Measurements from ENCODE around the gene RDH16.
"Not testable (repeated sequence)": the region's sequence is repeated elsewhere in the genome, so short reads cannot be mapped to it uniquely, and the experiment has no call there.

RDH16 gene

DNA sequence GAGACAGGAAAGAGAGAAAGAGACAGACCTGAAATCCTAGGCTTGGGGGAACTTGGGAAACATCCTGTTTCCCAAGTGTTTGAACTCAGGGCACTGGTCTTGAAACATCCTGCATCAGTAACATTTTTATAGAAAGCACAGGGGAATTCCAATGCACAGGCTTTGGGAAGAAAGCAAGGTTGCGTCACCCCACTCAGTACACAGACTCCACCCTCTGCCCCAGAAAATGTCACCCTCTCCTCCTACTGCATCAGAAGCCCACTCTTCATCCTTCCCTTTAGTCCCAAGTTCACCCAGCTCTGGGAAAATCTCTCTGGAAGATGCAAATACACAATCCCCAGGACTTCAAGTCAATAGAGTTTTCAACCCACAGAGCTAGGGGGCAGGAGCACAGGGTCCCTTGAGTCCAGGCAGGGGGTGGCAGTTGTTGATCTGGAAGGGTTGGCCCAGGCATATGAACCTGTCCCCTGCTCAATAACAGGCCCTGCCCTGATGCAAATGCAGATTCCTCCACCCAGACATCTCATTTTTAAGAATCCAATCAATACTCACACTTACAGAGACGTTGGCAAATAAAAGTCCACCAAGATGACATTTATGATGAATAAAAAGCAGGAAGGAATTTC lies 1.7 kb downstream of the RDH16 start:
- in situ Hi-C loops (cut with HindIII; ENCODE audit: low sequenced_read_pairs): no loop called here

DNA sequence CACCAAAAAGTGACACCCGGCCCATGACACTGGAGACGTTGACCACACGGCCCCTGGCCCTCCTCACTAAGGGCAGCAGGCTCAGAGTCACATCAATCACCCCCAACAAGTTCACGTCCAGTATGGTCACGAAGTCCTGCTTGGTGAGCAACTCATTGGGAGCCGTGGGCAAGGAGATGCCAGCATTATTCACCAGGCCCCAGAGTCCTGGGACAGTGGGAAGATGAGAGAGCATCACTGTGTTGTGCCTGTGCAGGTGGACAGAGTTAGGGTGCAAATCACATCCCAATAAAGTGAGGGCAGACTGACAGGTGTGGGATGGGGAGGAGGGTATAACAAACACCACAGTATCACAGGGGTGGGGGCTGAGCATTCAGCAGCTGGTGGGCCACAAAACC lies 2.5 kb downstream of the RDH16 start:
- in situ Hi-C loops (cut with HindIII; ENCODE audit: low sequenced_read_pairs): no loop called here

DNA sequence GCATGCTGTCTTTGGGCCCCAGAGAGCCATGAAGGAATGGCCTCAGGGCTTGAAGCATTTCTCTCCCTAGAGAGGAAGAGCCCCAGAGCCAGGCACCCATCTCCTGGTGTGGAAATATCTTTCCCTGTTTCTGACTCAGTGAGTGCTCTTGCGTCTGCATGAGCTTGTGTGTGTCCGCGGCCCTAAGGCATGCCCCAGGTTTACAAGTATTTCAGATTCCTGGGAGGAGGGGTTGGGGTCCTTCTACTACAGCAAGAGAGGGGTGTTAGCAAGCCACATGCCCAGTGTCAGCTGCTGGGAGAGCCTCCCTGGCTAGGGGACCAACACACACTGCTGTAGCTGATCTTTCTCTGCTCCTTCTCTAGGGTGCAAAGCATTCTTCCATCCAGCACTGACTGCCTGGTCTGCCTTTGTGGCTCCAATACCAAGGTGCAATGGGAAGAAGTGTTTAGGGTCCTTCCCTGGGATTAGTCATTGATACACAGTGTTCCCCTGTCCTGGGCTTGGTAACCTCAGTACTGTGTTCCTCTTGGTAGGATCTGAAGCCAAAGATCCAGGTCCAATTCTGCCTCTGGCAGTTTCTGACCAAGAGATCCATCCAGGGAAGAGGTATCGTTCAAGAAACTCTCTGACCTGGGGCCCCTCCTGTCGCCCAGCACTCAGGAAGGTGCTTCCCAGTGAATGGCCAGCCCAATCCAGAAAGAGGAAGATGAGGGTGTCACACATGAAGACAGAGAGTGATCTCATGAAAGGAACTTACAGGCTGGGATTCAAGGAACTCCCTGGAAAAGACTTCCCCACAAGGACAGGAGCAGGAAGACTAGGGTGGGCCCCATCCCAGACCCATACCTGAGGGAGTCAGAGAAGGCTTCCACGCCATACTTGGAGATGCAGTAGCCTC lies 3.1 kb downstream of the RDH16 start:
- in situ Hi-C loops (cut with HindIII; ENCODE audit: low sequenced_read_pairs): no loop called here

DNA sequence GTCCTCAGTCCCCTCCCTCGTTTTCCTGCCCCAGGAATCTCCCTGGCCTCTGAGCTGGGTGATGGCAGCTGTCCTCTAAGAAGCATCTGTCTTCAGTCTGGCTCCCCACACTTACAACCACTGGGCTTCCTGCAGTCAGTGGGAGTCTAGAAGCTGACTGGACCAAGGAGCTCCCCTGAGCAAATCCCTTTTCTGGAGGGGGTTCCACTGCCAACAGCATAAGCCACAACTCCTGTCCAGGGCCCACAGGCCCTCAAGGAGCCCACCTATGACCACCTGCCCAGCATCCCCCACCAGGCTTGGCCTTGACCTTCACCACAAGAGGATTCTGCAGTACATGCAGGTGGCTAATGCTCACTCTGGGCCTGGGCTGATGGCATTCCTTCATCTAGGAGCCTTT lies 4.1 kb downstream of the RDH16 start:
- in situ Hi-C loops (cut with HindIII; ENCODE audit: low sequenced_read_pairs): no loop called here

DNA sequence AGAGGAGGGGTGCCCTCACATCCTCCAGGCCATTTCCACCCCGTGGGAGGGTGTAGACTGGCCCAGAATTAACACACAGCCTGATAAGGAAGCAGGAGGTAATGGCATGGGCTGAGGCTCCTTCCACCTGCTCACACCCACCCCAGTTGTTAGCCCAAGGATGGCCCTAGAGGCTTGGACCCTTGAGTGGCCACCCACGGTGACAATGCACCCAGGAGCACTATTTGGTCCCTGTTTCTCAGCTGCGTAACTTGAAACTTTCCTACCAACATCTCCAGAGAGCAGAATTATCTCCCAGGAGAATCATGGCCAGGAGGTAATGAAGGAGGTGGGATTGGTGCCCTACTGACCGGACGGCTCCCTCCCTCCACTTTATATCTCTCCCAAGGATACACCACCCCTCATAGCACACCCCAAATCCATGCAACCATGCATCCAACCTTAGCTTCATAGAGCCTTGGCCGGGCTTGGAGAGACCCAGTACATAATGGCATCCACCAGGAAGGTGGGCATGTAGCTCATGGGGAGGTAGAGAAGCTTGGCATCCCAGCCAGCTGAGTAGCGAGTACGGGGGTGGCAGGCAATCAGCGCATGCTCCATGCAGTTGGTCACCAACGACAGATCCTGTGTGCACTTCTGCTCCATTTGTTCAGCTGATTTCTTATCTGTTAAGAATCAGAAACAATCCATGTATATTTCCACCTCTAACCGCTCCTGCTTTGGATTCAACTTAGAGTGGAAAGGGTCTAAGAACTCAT lies 5.6 kb downstream of the RDH16 start:
- in situ Hi-C loops (cut with HindIII; ENCODE audit: low sequenced_read_pairs): no loop called here

DNA sequence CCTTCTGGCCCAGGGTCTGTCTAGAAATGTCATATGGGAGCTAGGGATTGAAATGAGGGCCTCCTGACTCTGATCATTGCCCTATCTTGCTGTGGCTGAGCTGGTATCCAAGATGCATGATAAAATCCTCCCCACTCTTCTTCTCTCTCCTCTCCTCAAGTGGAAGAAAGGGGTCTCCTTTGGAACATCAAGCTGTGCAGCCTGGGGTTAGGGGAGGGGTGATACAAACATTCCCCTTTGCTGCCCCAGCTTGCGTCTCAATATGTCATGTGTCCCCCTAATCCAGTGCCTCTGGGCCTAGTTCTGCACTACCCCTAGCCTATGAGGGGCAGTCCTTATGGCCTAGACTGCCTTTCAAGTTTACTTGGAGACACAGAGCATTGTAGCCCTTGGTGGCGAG lies 8.5 kb downstream of the RDH16 start:
- in situ Hi-C loops (cut with HindIII; ENCODE audit: low sequenced_read_pairs): no loop called here

DNA sequence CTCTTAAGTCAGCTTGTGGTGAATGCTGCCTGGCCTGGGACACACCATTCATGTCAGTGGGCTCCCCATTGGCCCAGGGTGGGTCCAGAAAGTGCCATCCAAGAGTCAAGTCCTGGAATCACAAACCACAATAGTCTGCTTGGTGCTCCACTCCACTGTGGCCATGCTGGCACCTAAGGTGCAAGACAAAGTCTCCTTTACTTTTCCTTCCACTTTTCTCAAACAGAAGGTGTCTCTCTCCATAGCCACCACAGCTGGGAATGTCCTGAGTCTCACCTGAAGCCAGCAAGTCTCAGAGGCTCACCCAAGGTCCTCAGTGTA lies 9.0 kb downstream of the RDH16 start:
- in situ Hi-C loops (cut with HindIII; ENCODE audit: low sequenced_read_pairs): no loop called here

DNA sequence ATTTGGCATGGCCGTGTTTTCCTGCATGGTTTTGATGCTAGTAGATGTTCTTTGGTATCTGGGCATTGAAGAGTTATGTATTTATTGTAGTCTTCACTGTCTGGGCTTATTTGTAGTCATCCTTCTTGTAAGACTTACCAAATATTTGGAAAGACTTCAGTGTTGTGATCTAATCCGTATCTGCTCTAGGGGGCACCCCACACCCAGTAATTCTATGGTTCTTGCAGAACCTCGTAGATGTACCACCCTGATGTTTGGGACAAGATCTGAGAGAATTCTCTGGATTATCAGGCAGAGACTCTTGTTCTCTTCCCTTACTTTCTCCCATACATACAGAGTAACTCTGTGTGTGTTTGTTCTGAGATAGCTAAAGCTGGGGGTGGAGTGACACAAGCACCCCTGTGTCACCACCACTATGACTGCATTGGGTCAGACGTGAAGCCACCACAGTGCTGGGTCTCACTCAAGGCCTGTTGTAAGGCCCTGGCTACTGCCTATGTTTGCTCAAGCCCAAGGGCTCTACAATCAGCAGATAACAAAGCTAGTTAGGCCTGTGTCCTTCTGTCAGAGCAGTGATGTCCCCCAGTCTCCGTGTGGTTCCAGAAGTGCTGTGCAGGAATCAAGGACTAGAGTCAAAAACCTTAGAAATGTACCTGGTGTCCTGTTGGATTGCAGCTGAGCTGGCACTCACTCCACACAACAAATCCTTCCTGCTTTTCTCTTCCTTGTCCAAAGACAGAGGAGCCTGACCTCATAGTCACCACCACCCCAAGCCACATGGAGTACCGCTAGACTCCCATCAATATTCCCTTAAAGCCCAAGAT lies 9.6 kb downstream of the RDH16 start:
- in situ Hi-C loops (cut with HindIII; ENCODE audit: low sequenced_read_pairs): no loop called here

DNA sequence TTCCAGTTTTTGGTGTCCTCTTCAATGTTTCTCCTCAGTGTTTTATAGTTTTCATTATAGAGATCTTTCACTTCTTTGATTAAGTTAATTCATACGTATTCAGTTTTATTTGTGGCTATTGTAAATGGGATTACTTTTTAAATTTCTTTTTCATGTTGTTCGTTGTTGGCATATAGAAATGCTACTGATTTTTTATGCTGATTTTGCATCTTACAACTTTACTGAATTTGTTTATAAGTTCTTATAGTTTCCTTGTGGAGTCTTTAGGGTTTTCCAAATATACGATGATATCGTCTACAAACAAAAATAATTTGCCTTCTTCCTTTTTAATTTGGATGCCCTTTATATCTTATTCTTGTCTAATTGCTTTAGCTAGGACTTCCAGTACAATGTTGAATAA lies 13.5 kb downstream of the RDH16 start:
- in situ Hi-C loops (cut with HindIII; ENCODE audit: low sequenced_read_pairs): no loop called here

DNA sequence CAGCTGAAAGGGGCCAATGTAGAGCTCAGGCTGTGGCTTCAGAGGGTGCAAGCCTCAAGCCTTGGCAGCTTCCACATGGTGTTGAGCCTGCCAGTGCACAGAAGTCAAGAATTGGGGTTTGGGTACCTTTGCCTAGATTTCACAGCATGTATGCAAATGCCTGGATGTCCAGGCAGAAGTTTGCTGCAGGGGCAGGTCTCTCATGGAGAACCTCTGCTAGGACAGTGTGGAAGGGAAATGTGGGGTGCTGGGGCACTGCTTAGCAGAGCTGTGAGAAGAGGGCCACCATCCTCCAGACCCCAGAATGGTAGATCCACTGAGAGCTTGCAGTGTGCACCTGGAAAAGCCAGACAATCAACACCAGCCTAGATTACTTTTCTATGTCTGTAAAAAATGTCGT lies 14.0 kb downstream of the RDH16 start:
- in situ Hi-C loops (cut with HindIII; ENCODE audit: low sequenced_read_pairs): not testable (repeated sequence)

DNA sequence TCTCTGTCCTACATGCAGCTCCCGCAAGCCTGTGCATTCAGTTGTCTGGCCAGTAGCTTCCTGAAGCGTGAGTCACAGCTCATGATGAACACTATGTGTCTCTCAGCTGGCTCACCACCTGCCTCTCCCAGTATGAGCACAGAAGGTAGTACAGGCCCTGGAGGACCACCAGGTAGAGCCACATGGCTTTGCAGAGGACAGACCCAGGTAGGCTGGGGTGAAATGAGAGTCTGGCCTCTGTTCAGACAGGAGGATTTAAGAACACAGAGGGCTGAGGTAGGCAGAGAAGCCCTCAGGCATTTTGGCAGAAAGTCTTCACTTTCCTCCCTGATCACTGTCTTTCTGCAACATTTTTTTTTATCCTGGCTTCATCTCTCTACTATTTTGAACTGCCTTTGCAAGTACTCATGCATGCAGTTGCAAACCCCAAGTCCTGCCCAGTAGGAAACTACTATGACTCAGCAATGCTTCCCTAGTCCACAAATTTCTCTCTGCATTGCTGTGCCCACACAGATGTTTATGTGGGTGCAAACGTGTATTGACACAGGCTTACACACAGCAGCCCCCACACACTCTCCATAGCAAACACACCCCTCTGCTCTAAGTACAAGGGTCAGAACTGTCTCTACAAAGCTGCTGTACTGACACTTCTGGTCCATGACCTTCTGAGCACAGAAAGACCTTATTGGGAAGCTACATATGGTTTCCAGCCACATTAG lies 15.9 kb downstream of the RDH16 start:
- in situ Hi-C loops (cut with HindIII; ENCODE audit: low sequenced_read_pairs): no loop called here

DNA sequence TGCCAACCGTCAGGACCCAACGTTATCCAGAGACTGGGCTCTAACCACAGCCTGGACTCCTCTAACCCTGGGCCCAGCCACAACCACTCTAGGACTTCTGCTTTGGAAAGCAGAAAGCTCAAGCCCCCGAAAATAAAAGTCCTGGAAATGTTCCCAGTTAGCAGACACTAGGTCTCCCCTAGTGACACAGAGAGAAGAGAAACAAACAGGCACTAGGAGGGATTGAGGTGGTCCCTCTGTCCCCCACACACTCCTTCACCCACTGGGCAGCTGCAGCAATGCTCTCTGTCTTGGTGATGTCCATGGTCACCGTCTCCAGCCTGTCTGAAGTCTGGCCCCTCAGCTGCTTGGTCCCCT lies 16.5 kb downstream of the RDH16 start:
- in situ Hi-C loops (cut with HindIII; ENCODE audit: low sequenced_read_pairs): not testable (repeated sequence)

DNA sequence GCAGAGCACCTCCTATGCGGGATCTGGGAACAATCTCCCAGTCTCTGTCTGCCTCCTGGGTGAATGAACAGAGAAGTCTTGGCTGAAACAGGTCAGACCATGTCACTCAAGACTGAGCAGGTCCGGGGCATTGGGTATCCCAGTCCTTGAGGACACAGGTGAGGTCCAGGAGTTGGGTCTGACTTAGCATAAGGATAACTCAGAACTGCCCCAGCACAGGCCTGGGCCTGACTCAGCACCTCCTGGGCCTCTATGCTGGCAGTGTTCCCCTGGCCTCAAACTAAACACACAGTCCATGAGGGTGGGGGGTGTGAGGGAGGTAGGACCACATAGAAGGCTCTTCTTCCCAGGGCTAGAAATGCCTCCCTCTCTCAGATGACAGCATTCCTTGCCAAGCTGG lies 21.7 kb downstream of the RDH16 start:
- in situ Hi-C loops (cut with HindIII; ENCODE audit: low sequenced_read_pairs): loop anchor here (5.0 kb wide), 1 partner anchor 58 kb away; no protein-coding TSS in a partner anchor

DNA sequence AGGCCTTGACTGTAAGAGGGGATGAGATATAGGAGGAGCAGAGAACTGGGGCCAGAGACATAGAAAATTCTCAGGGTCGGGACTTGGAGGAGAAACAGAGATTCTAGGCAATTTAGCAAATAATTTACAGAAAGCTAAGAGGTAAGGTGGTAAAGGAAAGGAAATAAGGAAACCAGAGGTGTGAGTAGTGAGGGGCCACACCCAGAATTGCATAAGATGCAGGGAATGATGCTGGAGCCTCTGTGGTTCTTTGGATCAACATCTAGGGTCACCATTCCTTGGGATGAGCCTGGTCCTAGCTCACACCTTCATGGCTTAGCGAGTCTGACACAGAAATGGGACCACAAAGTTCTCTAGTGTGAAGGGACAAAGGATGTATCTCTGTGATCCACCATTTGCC lies 22.3 kb downstream of the RDH16 start:
- in situ Hi-C loops (cut with HindIII; ENCODE audit: low sequenced_read_pairs): loop anchor here (5.0 kb wide), 1 partner anchor 58 kb away; no protein-coding TSS in a partner anchor

DNA sequence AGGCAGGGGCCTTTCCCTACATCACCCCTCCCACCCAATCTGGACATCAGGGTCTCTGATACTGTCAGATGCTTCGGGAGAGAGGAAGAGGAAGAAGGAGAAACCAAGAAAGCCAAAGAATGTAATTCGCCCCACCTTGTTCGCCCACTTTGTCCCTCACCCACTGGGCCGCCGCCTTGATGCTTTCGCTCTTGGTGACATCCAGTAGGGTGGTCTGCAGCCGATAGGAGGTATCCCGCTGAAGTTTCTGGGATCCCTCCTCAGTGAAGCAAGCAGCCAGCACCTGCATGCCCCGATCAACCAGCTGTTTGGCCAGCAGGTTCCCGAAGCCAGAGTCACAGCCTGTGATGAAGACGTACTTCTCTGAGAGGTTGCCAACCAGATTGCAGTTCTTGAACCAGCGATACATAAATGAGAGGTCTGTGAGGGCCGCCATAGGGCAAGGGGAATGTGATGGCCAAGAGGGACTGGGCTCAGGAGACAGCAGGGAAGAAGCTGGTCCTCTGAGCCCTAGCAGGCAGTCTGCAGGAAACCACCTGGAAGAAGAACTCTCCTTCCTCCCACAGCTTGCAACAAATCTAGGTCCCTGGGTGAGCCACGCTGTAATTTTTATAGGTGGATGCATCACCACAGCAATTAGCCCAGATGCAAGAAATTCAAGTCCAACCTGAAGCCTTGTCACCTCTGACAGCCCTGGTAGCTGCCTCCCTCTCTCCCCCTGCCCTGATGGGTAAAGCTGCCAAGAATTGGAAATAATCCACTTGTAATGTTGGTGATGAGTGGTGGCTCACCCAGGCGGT lies 23.4 kb downstream of the RDH16 start, which contains the start of gene SDR9C7:
Gene SDR9C7 (minus strand): TSS at position 583 of the 800 bp plus-strand sequence. CDS start 147 bp downstream, at position 436.
- in situ Hi-C loops (cut with HindIII; ENCODE audit: low sequenced_read_pairs): no loop called here

DNA sequence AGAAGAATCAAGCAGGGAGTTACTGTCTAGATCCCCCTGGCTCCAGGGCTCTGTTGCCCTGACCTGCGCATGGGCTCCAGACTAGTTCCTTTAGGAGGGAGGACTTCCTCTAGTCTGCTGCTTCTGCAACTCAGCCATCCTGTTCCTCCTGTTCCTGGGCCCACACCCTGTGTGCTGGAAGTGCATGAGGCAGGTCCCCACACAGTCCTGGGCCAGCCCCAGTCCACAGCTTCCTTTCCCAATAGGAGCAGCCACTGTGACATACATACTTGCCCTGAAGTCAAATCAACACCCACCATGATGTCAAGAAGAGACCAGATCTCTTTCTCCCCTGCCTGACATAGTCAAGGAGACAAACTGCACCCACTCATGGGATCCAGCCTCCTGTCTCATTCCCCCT lies 24.5 kb downstream of the RDH16 start:
- in situ Hi-C loops (cut with HindIII; ENCODE audit: low sequenced_read_pairs): no loop called here

DNA sequence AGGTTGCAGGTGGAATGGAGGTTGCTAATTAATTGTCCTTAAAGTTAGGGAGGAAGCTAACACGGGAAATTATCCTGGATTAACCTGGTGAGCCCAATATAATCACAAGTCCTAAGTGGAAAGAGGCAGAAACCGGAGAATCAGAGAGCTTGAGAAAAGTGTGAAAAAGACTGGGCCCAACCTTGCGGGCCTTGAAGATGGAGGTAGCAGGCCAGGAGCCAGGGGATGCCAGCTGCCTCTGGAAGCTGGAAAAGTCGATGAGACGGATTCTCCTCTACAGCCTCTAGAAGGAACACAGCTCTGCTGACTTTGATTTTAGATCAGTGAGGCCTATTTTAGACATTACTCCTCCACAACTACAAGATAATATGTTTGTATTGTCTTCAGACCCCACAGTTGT lies 25.3 kb downstream of the RDH16 start:
- in situ Hi-C loops (cut with HindIII; ENCODE audit: low sequenced_read_pairs): no loop called here

DNA sequence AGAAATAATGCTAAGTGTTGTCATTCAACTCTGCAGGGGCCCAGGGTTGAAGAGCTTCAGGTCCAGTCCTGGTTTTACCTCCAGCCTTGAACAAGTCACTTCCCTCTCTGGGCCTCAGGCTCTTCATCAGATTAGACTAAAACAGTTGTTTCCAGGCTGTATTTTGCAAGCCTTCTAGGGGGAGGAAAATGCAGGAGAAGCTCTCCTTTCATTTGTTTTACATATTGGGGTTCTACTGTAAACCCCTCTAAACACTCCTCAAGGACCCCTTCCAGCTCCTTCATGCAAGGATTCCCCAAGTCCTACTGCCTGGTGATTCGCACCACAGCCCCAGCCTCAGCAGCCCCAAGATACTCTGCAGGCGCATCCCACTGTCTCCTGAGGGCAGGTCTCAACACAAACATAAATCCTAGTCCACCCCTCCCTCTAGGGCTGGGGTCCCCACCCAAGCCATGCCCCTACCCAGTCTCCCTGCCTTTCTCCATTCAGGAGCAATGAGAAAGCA lies 25.9 kb downstream of the RDH16 start:
- in situ Hi-C loops (cut with HindIII; ENCODE audit: low sequenced_read_pairs): no loop called here

DNA sequence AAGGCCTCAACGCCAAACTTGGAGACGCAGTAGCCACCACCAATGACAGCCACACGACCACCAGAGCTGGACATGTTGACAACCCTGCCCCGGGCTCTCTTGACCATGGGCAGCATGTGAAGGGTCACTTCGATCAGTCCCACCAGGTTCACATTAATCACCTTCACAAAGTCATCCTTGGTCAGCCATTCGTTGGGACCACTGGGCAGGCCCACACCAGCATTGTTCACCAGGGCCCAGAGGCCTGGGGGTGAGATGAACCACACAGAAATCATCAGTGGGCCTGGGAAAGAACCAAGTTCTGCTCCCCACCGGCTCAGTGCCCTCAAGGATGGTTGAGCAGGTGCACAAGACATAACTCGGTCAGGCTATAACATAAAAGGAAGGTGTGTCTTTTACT lies 27.2 kb downstream of the RDH16 start:
- in situ Hi-C loops (cut with HindIII; ENCODE audit: low sequenced_read_pairs): no loop called here

All from endothelial cell of hepatic sinusoid (primary cell).